Parathyroid adenoma (tissue), 2 donors: Measurements from ENCODE around the gene FILIP1.

Source experiments
- H2AFZ ChIP-seq: fragments of 300-600 bp; sonication (generic); one replicate; pipeline ENCODE4 v1.7.0; 2017; ENCODE audit warnings: antibody characterized with exemption, mild to moderate bottlenecking
- H3K27ac ChIP-seq: fragments of 300-600 bp; sonication (generic); one replicate; pipeline ENCODE4 v1.7.0; 2017
- H3K27me3 ChIP-seq: fragments of 300-600 bp; sonication (generic); one replicate; pipeline ENCODE4 v1.7.0; 2017; ENCODE audit warnings: low read length; ENCODE audit not compliant: control insufficient read depth, insufficient read depth
- H3K36me3 ChIP-seq: fragments of 300-600 bp; sonication (generic); one replicate; pipeline ENCODE4 v1.7.0; 2017; ENCODE audit warnings: low read length; ENCODE audit not compliant: control insufficient read depth, insufficient read depth
- H3K4me1 ChIP-seq: fragments of 300-600 bp; sonication (generic); one replicate; pipeline ENCODE4 v1.7.0; 2017; ENCODE audit warnings: control low read depth
- H3K4me2 ChIP-seq: fragments of 300-600 bp; sonication (generic); one replicate; pipeline ENCODE4 v1.7.0; 2017; ENCODE audit warnings: low read length
- H3K4me3 ChIP-seq: fragments of 300-600 bp; sonication (generic); one replicate; pipeline ENCODE4 v1.7.0; 2017; ENCODE audit warnings: low read depth, low read length
- H3K79me2 ChIP-seq: fragments of 300-600 bp; sonication (generic); one replicate; pipeline ENCODE4 v1.7.0; 2017; ENCODE audit warnings: control low read depth
- H3K9ac ChIP-seq: fragments of 300-600 bp; sonication (generic); one replicate; pipeline ENCODE4 v1.7.0; 2017; ENCODE audit warnings: mild to moderate bottlenecking
- H3K9me3 ChIP-seq: fragments of 300-600 bp; sonication (generic); one replicate; pipeline ENCODE4 v1.7.0; 2017; ENCODE audit warnings: low read length; ENCODE audit not compliant: control insufficient read depth
- TF ChIP-seq, protein P1 (sequence below): fragments of 300-600 bp; sonication (generic); IDR thresholded peaks from one replicate; pipeline ENCODE4 v1.7.0; 2017; ENCODE audit warnings: antibody characterized with exemption, mild to moderate bottlenecking
- donor health status: primary hyperparathyroidism.

Gene FILIP1

GRCh38 chr6:75480425-75480824 is 13.2 kb downstream of the FILIP1 start:
- TF ChIP-seq, protein P1, sequence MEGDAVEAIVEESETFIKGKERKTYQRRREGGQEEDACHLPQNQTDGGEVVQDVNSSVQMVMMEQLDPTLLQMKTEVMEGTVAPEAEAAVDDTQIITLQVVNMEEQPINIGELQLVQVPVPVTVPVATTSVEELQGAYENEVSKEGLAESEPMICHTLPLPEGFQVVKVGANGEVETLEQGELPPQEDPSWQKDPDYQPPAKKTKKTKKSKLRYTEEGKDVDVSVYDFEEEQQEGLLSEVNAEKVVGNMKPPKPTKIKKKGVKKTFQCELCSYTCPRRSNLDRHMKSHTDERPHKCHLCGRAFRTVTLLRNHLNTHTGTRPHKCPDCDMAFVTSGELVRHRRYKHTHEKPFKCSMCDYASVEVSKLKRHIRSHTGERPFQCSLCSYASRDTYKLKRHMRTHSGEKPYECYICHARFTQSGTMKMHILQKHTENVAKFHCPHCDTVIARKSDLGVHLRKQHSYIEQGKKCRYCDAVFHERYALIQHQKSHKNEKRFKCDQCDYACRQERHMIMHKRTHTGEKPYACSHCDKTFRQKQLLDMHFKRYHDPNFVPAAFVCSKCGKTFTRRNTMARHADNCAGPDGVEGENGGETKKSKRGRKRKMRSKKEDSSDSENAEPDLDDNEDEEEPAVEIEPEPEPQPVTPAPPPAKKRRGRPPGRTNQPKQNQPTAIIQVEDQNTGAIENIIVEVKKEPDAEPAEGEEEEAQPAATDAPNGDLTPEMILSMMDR, result no peak
- Histone ChIP-seq H3K4me2 (no peak overlapping the region), H3K27ac (no peak overlapping the region), H3K4me3 (no peak overlapping the region), H2AFZ (no peak overlapping the region), H3K9ac (no peak overlapping the region), H3K9me3 (no peaks in the 10 kb centered on the region), H3K79me2 (no peaks in the 10 kb centered on the region), H3K27me3 (no peaks in the 10 kb centered on the region), H3K4me1 (no peaks in the 10 kb centered on the region), H3K36me3 (no peaks in the 10 kb centered on the region)

- no peak overlapping the region for H3K9ac ChIP-seq
- no peaks in the 10 kb centered on the region for H3K9me3 ChIP-seq
- no peak overlapping the region for H3K4me3 ChIP-seq
- H3K27me3 ChIP-seq, result no peaks in the 10 kb centered on the region
- no peak overlapping the region for H3K27ac ChIP-seq
- no peak overlapping the region for H3K4me2 ChIP-seq
- no peak overlapping the region for H2AFZ ChIP-seq
- TF ChIP-seq, protein P1, result no peak
- H3K36me3 ChIP-seq, result no peaks in the 10 kb centered on the region
- H3K4me1 ChIP-seq, result no peaks in the 10 kb centered on the region
- no peaks in the 10 kb centered on the region for H3K79me2 ChIP-seq
These were observed 13.9 kb downstream of the FILIP1 start for GRCh38 chr6:75479712-75480111.

DNA sequence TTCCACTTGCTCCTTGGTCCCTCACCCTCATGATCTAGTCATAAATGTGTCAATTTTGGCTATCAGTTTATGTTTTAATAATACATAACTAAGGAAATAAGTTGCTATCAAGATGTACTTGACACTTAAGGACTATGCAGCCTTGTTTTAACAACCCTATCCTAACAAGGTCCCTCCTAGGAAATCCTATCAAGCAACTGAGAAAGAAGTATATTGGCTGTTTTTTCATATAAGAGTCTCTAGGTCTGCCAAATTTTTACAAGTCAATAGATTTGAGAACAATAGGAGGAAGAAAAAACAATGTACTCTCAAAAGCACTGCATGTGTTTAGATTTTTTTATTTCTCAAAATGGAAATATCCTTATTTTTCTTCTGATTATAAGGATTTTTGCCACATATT is 14.7 kb downstream of the FILIP1 start:
- no peaks in the 10 kb centered on the region for H3K36me3 ChIP-seq
- no peaks in the 10 kb centered on the region for H3K79me2 ChIP-seq
- H3K9ac ChIP-seq, result no peak overlapping the region
- H3K4me1 ChIP-seq, result no peaks in the 10 kb centered on the region
- H3K4me3 ChIP-seq, result no peak overlapping the region
- H3K4me2 ChIP-seq, result no peak overlapping the region
- no peaks in the 10 kb centered on the region for H3K27me3 ChIP-seq
- H3K27ac ChIP-seq, result no peak overlapping the region
- H2AFZ ChIP-seq, result no peak overlapping the region
- TF ChIP-seq, protein P1, result no peak
- no peaks in the 10 kb centered on the region for H3K9me3 ChIP-seq

DNA sequence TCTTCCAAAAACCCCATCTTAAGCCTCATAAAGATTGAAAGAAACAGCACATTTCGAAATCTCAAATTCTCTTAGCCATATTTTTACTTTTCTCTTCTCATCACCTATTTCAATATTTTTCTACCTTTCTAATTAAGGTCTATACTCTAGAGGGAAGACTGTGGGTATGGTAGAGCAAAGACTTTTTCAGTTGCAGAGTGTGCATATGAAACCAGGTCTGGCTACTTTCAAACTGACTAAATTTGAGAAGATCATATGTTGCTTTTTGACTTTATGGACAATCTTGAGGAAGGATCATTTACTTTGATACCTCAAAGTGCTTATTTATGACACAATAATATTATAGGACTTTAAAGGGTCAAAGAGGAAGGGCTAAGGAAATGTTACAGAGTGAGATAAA is 20.7 kb downstream of the FILIP1 start:
- no peaks in the 10 kb centered on the region for H3K27me3 ChIP-seq
- no peak overlapping the region for H3K4me3 ChIP-seq
- no peaks in the 10 kb centered on the region for H3K36me3 ChIP-seq
- H3K4me1 ChIP-seq, result no peaks in the 10 kb centered on the region
- H2AFZ ChIP-seq, result no peak overlapping the region
- H3K4me2 ChIP-seq, result no peak overlapping the region
- no peaks in the 10 kb centered on the region for H3K79me2 ChIP-seq
- H3K9ac ChIP-seq, result no peak overlapping the region
- H3K27ac ChIP-seq, result no peak overlapping the region
- TF ChIP-seq, protein P1, result no peak
- H3K9me3 ChIP-seq, result no peaks in the 10 kb centered on the region

- TF ChIP-seq, protein P1, result no peak
- Histone ChIP-seq H3K27me3 (no peaks in the 10 kb centered on the region), H3K36me3 (no peaks in the 10 kb centered on the region), H3K4me2 (no peak overlapping the region), H3K9me3 (no peaks in the 10 kb centered on the region), H3K27ac (no peak overlapping the region), H2AFZ (no peak overlapping the region), H3K9ac (no peak overlapping the region), H3K4me1 (no peaks in the 10 kb centered on the region), H3K79me2 (no peaks in the 10 kb centered on the region), H3K4me3 (no peak overlapping the region)
These were observed 25.6 kb downstream of the FILIP1 start for GRCh38 chr6:75467966-75468365.
